ACHN (cell line): ENCODE measurements around the gene TRIM37.

Experiments used
- DNase-seq: peaks from one replicate; pipeline ENCODE4 v3.0.0-alpha.2; 2015
- in situ Hi-C: cut with HindIII; loops from 2 replicates; pipeline ENCODE4 v1.10.0; 2017; ENCODE audit warnings: low sequenced_read_pairs, low pct_ligation_motif_present, low pct_unique_long_range_greater_than_20kb

TRIM37 gene

GRCh38 chr17:59067340-59067739 lies 39.3 kb downstream of the TRIM37 start:
- DNase-seq, result no peak
- in situ Hi-C loops, result no loop called here

GRCh38 chr17:59062509-59062908 lies 44.2 kb downstream of the TRIM37 start:
- DNase-seq, result no peak
- in situ Hi-C loops, result no loop called here

- in situ Hi-C loops, result no loop called here
- no peak for DNase-seq
These were observed 49.8 kb downstream of the TRIM37 start for GRCh38 chr17:59056857-59057256.

GRCh38 chr17:59049798-59050197 lies 56.9 kb downstream of the TRIM37 start:
- DNase-seq, result no peak
- in situ Hi-C loops, result no loop called here

- no peak for DNase-seq
- in situ Hi-C loops, result no loop called here
These were observed 59.1 kb downstream of the TRIM37 start for GRCh38 chr17:59047616-59048015.

GRCh38 chr17:59046192-59046591 lies 60.5 kb downstream of the TRIM37 start:
- in situ Hi-C loops, result no loop called here
- no peak for DNase-seq

- in situ Hi-C loops, result no loop called here
- DNase-seq, result no peak
These were observed 67.9 kb downstream of the TRIM37 start for GRCh38 chr17:59038734-59039133.

- no peak for DNase-seq
- in situ Hi-C loops, result no loop called here
These were observed 68.7 kb downstream of the TRIM37 start for GRCh38 chr17:59037960-59038359.

- no peak for DNase-seq
- in situ Hi-C loops, result no loop called here
These were observed 75.9 kb downstream of the TRIM37 start for GRCh38 chr17:59030811-59031210.

GRCh38 chr17:59028328-59028727 lies 78.4 kb downstream of the TRIM37 start:
- no peak for DNase-seq
- in situ Hi-C loops, result no loop called here

GRCh38 chr17:59027750-59028149 lies 78.9 kb downstream of the TRIM37 start:
- in situ Hi-C loops, result no loop called here
- no peak for DNase-seq

GRCh38 chr17:59026176-59026939 lies 80.3 kb downstream of the TRIM37 start:
- in situ Hi-C loops, result no loop called here
- no peak for DNase-seq

- in situ Hi-C loops, result no loop called here
- no peak for DNase-seq
These were observed 81.8 kb downstream of the TRIM37 start for GRCh38 chr17:59024916-59025315.

GRCh38 chr17:59018019-59018418 lies 88.7 kb downstream of the TRIM37 start:
- in situ Hi-C loops, result no loop called here
- no peak for DNase-seq

GRCh38 chr17:59011975-59012374 lies 94.7 kb downstream of the TRIM37 start:
- in situ Hi-C loops, result no loop called here
- DNase-seq, result no peak

- in situ Hi-C loops, result no loop called here
These were observed 96.7 kb downstream of the TRIM37 start for GRCh38 chr17:59010026-59010425.

GRCh38 chr17:59008737-59009136 lies 97.9 kb downstream of the TRIM37 start:
- in situ Hi-C loops, result no loop called here
- DNase-seq, result no peak

More at GRCh38 chr17:59010026-59010425, 96.7 kb downstream of the TRIM37 start:
- DNase-seq, result no peak

- in situ Hi-C loops, result no loop called here
- no peak for DNase-seq
These were observed 98.7 kb downstream of the TRIM37 start for GRCh38 chr17:59007995-59008394.

GRCh38 chr17:59004338-59005111 lies 102.2 kb downstream of the TRIM37 start:
- peak; percentile 76 for DNase-seq

GRCh38 chr17:59003860-59004259 lies 102.8 kb downstream of the TRIM37 start:
- DNase-seq, result no peak
- in situ Hi-C loops, result no loop called here

More at GRCh38 chr17:59004338-59005111, 102.2 kb downstream of the TRIM37 start:
- in situ Hi-C loops, result no loop called here
